CD14-positive monocyte (primary cell): ENCODE measurements around the gene NRXN3. TPM values are rescaled to one million over a fixed set of nuclear protein-coding genes. Genes with fewer than 3 reads are reported as not detected.

Source experiments
- DNase-seq, 3 donors: peaks; one replicate each; pipeline ENCODE4 v3.0.0-alpha.2; 2011 to 2022
- H2AFZ ChIP-seq: 2 replicates; pipeline ENCODE4 v1.6.0; 2012; ENCODE audit warnings: mild to moderate bottlenecking, low read depth, low read length, inconsistent platforms; ENCODE audit not compliant: insufficient read depth, poor library complexity, severe bottlenecking
- H3K27ac ChIP-seq, 2 donors: 1 replicate in 1 of 2; 2 replicates in 1 of 2; pipeline ENCODE4 v1.5.1; 2012 to 2013; ENCODE audit warnings: low read length in 2 of 2, control low read depth in 1 of 2, inconsistent platforms in 1 of 2, low read depth in 1 of 2, mild to moderate bottlenecking in 1 of 2
- H3K27me3 ChIP-seq, 2 donors: one replicate each; pipeline versions ENCODE4 v1.6.0 to v1.6.1; 2011 to 2013; ENCODE audit warnings: low read length in 2 of 2; ENCODE audit not compliant: control insufficient read depth in 2 of 2, insufficient read depth in 2 of 2
- H3K36me3 ChIP-seq, 2 donors: replicated peaks in 1 of 2; 1 replicate in 1 of 2; 2 replicates in 1 of 2; pipeline versions ENCODE4 v1.5.1 to v1.6.1; 2012 to 2013; ENCODE audit warnings: low read length in 2 of 2, control low read depth in 1 of 2, inconsistent platforms in 1 of 2, mild to moderate bottlenecking in 1 of 2; ENCODE audit not compliant: insufficient read depth in 2 of 2, control insufficient read depth in 1 of 2
- H3K4me1 ChIP-seq, 2 donors: 1 replicate in 1 of 2; 2 replicates in 1 of 2; pipeline versions ENCODE4 v1.5.1 to v1.6.1; 2012 to 2013; ENCODE audit warnings: low read length in 2 of 2, control low read depth in 1 of 2, inconsistent platforms in 1 of 2, mild to moderate bottlenecking in 1 of 2, moderate library complexity in 1 of 2; ENCODE audit not compliant: insufficient read depth in 2 of 2, control insufficient read depth in 1 of 2
- H3K4me2 ChIP-seq: replicated peaks from 2 replicates; pipeline ENCODE3; 2012; ENCODE audit warnings: low read length, moderate library complexity, mild to moderate bottlenecking; ENCODE audit not compliant: poor library complexity, severe bottlenecking; ENCODE audit errors: extremely low read depth
- H3K4me3 ChIP-seq, 3 experiments: fragments of 200-600 bp in 1 of 3; sonication (generic) in 1 of 3; replicated peaks in 1 of 3; 1 replicate in 2 of 3; 2 replicates in 1 of 3; pipeline ENCODE4 v1.5.1; 2011 to 2013; ENCODE audit warnings: low read length in 3 of 3, mild to moderate bottlenecking in 3 of 3, control low read depth in 2 of 3, low read depth in 2 of 3, inconsistent platforms in 1 of 3, moderate library complexity in 1 of 3
- H3K79me2 ChIP-seq: 2 replicates; pipeline ENCODE4 v1.6.0; 2012; ENCODE audit warnings: mild to moderate bottlenecking, control low read depth, inconsistent platforms, low read length, moderate library complexity; ENCODE audit not compliant: insufficient read depth
- H3K9ac ChIP-seq: 2 replicates; pipeline ENCODE4 v1.6.0; 2017; ENCODE audit warnings: low read length, mild to moderate bottlenecking; ENCODE audit not compliant: insufficient read depth, poor library complexity, severe bottlenecking
- H3K9me3 ChIP-seq, 2 donors: replicated peaks in 1 of 2; 1 replicate in 1 of 2; 2 replicates in 1 of 2; pipeline versions ENCODE4 v1.5.1 to v1.6.1; 2012 to 2013; ENCODE audit warnings: low read length in 2 of 2, control low read depth in 1 of 2; ENCODE audit not compliant: control insufficient read depth in 1 of 2, insufficient read depth in 1 of 2
- H4K20me1 ChIP-seq: 2 replicates; pipeline ENCODE4 v1.6.0; 2012; ENCODE audit warnings: mild to moderate bottlenecking, low read length, control low read depth, moderate library complexity; ENCODE audit not compliant: insufficient read depth
- H3K27ac Mint-ChIP-seq, 7 donors: one replicate each; pipeline ENCODE4 v1.8.0; 2020; ENCODE audit warnings: mild to moderate bottlenecking in 7 of 7, mixed read lengths in 7 of 7, moderate library complexity in 6 of 7, inconsistent platforms in 2 of 7
- H3K27me3 Mint-ChIP-seq, 3 donors: one replicate each; pipeline ENCODE4 v1.8.0; 2021 to 2022; ENCODE audit warnings: low read depth in 3 of 3, mild to moderate bottlenecking in 3 of 3, mixed read lengths in 3 of 3, moderate library complexity in 3 of 3, inconsistent platforms in 1 of 3
- H3K36me3 Mint-ChIP-seq, 2 donors: one replicate each; pipeline ENCODE4 v1.8.0; 2020; ENCODE audit warnings: mixed read lengths in 2 of 2, inconsistent platforms in 1 of 2, mild to moderate bottlenecking in 1 of 2
- H3K4me1 Mint-ChIP-seq: one replicate; pipeline ENCODE4 v1.8.0; 2020; ENCODE audit warnings: mild to moderate bottlenecking, mixed read lengths
- H3K4me3 Mint-ChIP-seq, 2 donors: one replicate each; pipeline ENCODE4 v1.8.0; 2020; ENCODE audit warnings: mild to moderate bottlenecking in 2 of 2, mixed read lengths in 2 of 2, moderate library complexity in 1 of 2
- H3K9me3 Mint-ChIP-seq, 7 donors: one replicate each; pipeline ENCODE4 v1.8.0; 2020 to 2022; ENCODE audit warnings: mixed read lengths in 7 of 7, mild to moderate bottlenecking in 6 of 7, moderate library complexity in 6 of 7, inconsistent platforms in 2 of 7
- WGBS: methylation state at CpG from one replicate; pipeline ENCODE4 v1.1.5; 2013; ENCODE audit warnings: missing lambda C conversion rate; ENCODE audit not compliant: insufficient coverage; 5-methylcytosine and 5-hydroxymethylcytosine counted together
- intact Hi-C, 2 donors: fragments of 100-400 bp; cut with micrococcal nuclease; formaldehyde crosslinking; loops; one replicate each; pipeline versions ENCODE4 v1.15.0 to v1.15.1; 2023
- polyA plus RNA-seq, 3 donors: library from polyadenylated mRNA; depleted of rRNA in 1 of 3; unstranded in 2 of 3; stranded (reverse) in 1 of 3; fragments of 300-500 nt in 2 of 3; fragments of >200 nt in 1 of 3; fragmentation: Illumina TruSeq in 2 of 3; gene quantifications; 1 replicate in 2 of 3; 2 replicates in 1 of 3; pipeline ENCODE4 v1.2.3, GENCODE V29; 2012 to 2021
- TF ChIP-seq, protein P1 (sequence below): fragments of 200-600 bp; IDR thresholded peaks from one replicate; pipeline ENCODE4 v1.8.0; 2022; ENCODE audit warnings: antibody characterized with exemption, mild to moderate bottlenecking

NRXN3 gene
- polyA plus RNA-seq, 3 donors: not detected

DNA sequence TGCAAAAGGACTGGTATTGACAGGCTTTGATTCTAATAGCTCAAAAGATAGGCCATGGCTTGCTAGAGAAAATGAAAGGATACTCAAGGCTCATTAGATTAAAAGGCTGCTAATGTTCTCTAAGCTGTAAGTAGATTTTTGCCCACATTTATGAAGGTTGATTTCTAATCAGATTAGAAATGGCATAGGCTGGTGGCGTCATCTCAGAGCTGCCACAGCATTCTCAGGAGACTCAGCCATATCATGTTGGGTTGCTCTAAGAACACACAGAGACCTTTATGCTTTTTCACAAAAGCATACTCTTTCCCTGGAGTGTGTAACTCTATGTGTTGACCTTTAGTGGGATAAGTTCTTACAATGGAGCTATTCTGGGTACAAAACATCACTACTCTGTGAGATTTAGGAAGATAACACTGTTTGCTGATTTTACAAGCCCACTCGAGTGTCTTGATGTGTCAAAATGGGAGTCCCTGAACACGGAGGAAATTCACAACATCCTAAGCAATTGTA, 576.0 kb downstream of the NRXN3 start:
- no peaks in the 10 kb centered on the region for H3K79me2 ChIP-seq
- no CpG with 5 or more reads among the region's 3 CpGs for WGBS
- no peaks in the 10 kb centered on the region for H3K4me1 ChIP-seq
- no peaks in the 10 kb centered on the region for H3K9me3 ChIP-seq
- no peak overlapping the region for H3K4me2 ChIP-seq
- intact Hi-C loops: no loop called here
- H3K4me1 Mint-ChIP-seq: no peaks in the 10 kb centered on the region
- no peak overlapping the region for H3K4me3 ChIP-seq
- H3K4me3 Mint-ChIP-seq: no peak overlapping the region
- no peak for DNase-seq
- no peaks in the 10 kb centered on the region for H3K36me3 ChIP-seq
- no peak overlapping the region for H2AFZ ChIP-seq
- H3K27me3 ChIP-seq: no peaks in the 10 kb centered on the region
- H3K27ac ChIP-seq: no peak overlapping the region
- peaks cover 0 to 2% (median 0%) of the 10 kb centered on the region in 7 donors for H3K9me3 Mint-ChIP-seq
- H3K9ac ChIP-seq: no peak overlapping the region
- no peaks in the 10 kb centered on the region for H4K20me1 ChIP-seq
- H3K36me3 Mint-ChIP-seq: no peaks in the 10 kb centered on the region
- no peaks in the 10 kb centered on the region for H3K27me3 Mint-ChIP-seq
- TF ChIP-seq, protein P1, sequence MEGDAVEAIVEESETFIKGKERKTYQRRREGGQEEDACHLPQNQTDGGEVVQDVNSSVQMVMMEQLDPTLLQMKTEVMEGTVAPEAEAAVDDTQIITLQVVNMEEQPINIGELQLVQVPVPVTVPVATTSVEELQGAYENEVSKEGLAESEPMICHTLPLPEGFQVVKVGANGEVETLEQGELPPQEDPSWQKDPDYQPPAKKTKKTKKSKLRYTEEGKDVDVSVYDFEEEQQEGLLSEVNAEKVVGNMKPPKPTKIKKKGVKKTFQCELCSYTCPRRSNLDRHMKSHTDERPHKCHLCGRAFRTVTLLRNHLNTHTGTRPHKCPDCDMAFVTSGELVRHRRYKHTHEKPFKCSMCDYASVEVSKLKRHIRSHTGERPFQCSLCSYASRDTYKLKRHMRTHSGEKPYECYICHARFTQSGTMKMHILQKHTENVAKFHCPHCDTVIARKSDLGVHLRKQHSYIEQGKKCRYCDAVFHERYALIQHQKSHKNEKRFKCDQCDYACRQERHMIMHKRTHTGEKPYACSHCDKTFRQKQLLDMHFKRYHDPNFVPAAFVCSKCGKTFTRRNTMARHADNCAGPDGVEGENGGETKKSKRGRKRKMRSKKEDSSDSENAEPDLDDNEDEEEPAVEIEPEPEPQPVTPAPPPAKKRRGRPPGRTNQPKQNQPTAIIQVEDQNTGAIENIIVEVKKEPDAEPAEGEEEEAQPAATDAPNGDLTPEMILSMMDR: no peak
- no peak overlapping the region for H3K27ac Mint-ChIP-seq

DNA sequence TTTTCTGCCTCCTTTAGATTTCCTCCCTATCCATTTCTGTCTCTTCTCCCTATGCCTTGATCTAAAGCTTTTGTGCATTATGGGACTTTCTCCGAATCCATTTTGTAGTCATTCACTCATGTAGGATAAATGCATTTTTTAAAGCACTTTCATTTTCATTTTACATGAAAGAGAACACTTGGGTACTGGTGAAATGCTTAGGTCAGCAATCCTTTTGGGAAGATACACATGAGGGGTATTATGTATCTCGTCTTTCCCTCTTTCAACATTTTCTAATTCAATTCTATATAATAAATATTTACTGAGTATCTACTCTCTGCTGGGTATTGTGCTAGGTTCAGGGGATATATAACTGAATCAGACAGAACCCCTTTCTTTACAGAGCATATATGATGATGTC, 577.6 kb downstream of the NRXN3 start:
- no peaks in the 10 kb centered on the region for H3K4me1 Mint-ChIP-seq
- no peaks in the 10 kb centered on the region for H4K20me1 ChIP-seq
- intact Hi-C loops: no loop called here
- no peak overlapping the region for H2AFZ ChIP-seq
- H3K27ac Mint-ChIP-seq: no peak overlapping the region
- H3K9me3 ChIP-seq: no peaks in the 10 kb centered on the region
- peaks cover 0 to 2% (median 0%) of the 10 kb centered on the region in 7 donors for H3K9me3 Mint-ChIP-seq
- no peaks in the 10 kb centered on the region for H3K4me1 ChIP-seq
- no peak overlapping the region for H3K27ac ChIP-seq
- no peak overlapping the region for H3K4me2 ChIP-seq
- no CpG with 5 or more reads among the region's 2 CpGs for WGBS
- H3K79me2 ChIP-seq: no peaks in the 10 kb centered on the region
- no peak overlapping the region for H3K4me3 Mint-ChIP-seq
- H3K4me3 ChIP-seq: no peak overlapping the region
- TF ChIP-seq, protein P1: no peak
- DNase-seq: no peak
- no peak overlapping the region for H3K9ac ChIP-seq
- no peaks in the 10 kb centered on the region for H3K36me3 Mint-ChIP-seq
- no peaks in the 10 kb centered on the region for H3K27me3 Mint-ChIP-seq
- no peaks in the 10 kb centered on the region for H3K36me3 ChIP-seq
- no peaks in the 10 kb centered on the region for H3K27me3 ChIP-seq
